ENCODE results near the gene SEPTIN8. TPM values are rescaled to one million over a fixed set of nuclear protein-coding genes. Genes with fewer than 3 reads are reported as not detected.

The SEPTIN8 gene
- total RNA-seq, 1 experiment from 2014 or later = 38.2 TPM

- H3K27ac ChIP-seq (ENCODE audit: insufficient read length, low read depth, low read length) = no peak overlapping the region
- peaks cover 2% of the 10 kb centered on the region; the same call in 1 of the 2 replicates for H3K79me2 ChIP-seq (ENCODE audit: insufficient read depth, low read length)
- H3K9ac ChIP-seq (ENCODE audit: extremely low read depth, insufficient read length, low read length) = no peak overlapping the region
- H3K27me3 ChIP-seq (ENCODE audit: insufficient read depth, low read length) = peaks cover 16% of the 10 kb centered on the region; the same call in 1 of the 2 replicates
- H4K5ac ChIP-seq (ENCODE audit: insufficient read length, low read depth, low read length) = no peak overlapping the region
- H3K23me2 ChIP-seq (ENCODE audit: insufficient read length, low read depth, low read length, poor library complexity, severe bottlenecking) = peaks cover 13% of the 10 kb centered on the region
- no peak overlapping the region for H3K4ac ChIP-seq (ENCODE audit: low read depth, low read length)
- H3K9me3 Mint-ChIP-seq = no peaks in the 10 kb centered on the region; a peak in 1 of 5 replicates
- peaks cover 2% of the 10 kb centered on the region for H3K79me1 ChIP-seq (ENCODE audit: insufficient read depth, low read depth, low read length, poor library complexity, severe bottlenecking)
- no peaks in the 10 kb centered on the region for H3K36me3 Mint-ChIP-seq (ENCODE audit: insufficient read depth in 1 of 3, low read depth in 3 of 3)
- H3K9me3 ChIP-seq (ENCODE audit: control insufficient read depth, low read depth, low read length) = no peaks in the 10 kb centered on the region
- no peaks in the 10 kb centered on the region for H4K20me1 ChIP-seq (ENCODE audit: control insufficient read depth, insufficient read depth, insufficient read length)
- H3K4me2 ChIP-seq (ENCODE audit: insufficient read depth, insufficient read length, low read length) = no peak overlapping the region
- no peak for DNase-seq
- no peak overlapping the region for H3K56ac ChIP-seq (ENCODE audit: insufficient read length, low read depth, low read length)
- H2BK120ac ChIP-seq (ENCODE audit: low read depth, low read length, poor library complexity, severe bottlenecking) = no peak overlapping the region
- no peak overlapping the region for H2BK15ac ChIP-seq (ENCODE audit: low read depth, low read length)
- no peak overlapping the region for H2AK5ac ChIP-seq (ENCODE audit: insufficient read length, low read length)
- no peak overlapping the region for H2BK5ac ChIP-seq (ENCODE audit: insufficient read length, low read length)
- WGBS (ENCODE audit: extremely low coverage, insufficient read length, low lambda C conversion rate) = no CpG with 5 or more reads among the region's 7 CpGs
- H3K18ac ChIP-seq (ENCODE audit: insufficient read length, low read depth, low read length) = no peak overlapping the region
- H3T11ph ChIP-seq (ENCODE audit: low read length) = no peak overlapping the region
- peaks cover 10% of the 10 kb centered on the region; the same call in 1 of the 2 replicates for H3K4me1 ChIP-seq (ENCODE audit: insufficient read depth, low read length)
- no peak overlapping the region for H4K8ac ChIP-seq (replicated peaks; ENCODE audit: insufficient read length, low read depth, low read length)
- H2AFZ ChIP-seq (ENCODE audit: low read length) = no peak overlapping the region
- H2BK12ac ChIP-seq (ENCODE audit: insufficient read length, low read depth, low read length) = no peak overlapping the region
- H3K4me1 Mint-ChIP-seq = peaks cover 33 to 38% of the 10 kb centered on the region in 2 experiments
- H3K27me3 Mint-ChIP-seq (ENCODE audit: low read depth) = peaks cover 66% of the 10 kb centered on the region
- no peak overlapping the region for H2BK20ac ChIP-seq (ENCODE audit: low read depth, low read length, poor library complexity, severe bottlenecking)
- TF ChIP-seq CTCF (conservative IDR thresholded peaks at IDR 0.05) = no peak
- no peak overlapping the region for H3K27ac Mint-ChIP-seq
- peak overlapping the region in 1 of 2 experiments; percentile 80; a peak in 3 of 5 replicates for H3K4me3 Mint-ChIP-seq
- no peak overlapping the region for H4K91ac ChIP-seq (ENCODE audit: insufficient read length, low read depth, low read length)
- no peak overlapping the region for H3K14ac ChIP-seq (ENCODE audit: insufficient read depth, low read length)
- no peak overlapping the region for H3K23ac ChIP-seq (ENCODE audit: insufficient read length, low read depth, low read length)
Measured at GRCh38 chr5:132775476-132775961, 1.5 kb downstream of the SEPTIN8 start.

Data from H9 (cell line).